ENCODE results near the gene LTK.

DNA sequence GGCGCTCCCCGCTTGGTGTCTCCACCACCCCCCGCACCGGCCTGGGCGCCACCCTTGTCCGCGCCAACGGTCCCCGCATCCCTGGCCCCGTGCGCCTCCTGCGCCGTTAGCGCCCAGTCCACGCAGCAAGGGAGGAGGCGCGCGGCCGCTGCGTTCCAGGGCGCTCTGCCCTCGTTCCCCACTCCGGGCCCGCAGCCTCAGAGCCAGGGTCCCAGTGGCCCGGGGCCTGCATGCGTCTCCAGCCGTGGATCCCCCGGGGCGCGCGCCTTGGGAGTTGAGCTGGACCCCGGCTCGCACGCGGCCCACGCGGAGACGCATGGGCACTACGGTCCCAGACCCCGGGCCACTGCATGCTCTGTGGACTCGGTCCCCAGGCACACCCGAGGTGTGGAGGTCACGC lies 27.3 kb downstream of the LTK start:
- TF ChIP-seq, protein P1, sequence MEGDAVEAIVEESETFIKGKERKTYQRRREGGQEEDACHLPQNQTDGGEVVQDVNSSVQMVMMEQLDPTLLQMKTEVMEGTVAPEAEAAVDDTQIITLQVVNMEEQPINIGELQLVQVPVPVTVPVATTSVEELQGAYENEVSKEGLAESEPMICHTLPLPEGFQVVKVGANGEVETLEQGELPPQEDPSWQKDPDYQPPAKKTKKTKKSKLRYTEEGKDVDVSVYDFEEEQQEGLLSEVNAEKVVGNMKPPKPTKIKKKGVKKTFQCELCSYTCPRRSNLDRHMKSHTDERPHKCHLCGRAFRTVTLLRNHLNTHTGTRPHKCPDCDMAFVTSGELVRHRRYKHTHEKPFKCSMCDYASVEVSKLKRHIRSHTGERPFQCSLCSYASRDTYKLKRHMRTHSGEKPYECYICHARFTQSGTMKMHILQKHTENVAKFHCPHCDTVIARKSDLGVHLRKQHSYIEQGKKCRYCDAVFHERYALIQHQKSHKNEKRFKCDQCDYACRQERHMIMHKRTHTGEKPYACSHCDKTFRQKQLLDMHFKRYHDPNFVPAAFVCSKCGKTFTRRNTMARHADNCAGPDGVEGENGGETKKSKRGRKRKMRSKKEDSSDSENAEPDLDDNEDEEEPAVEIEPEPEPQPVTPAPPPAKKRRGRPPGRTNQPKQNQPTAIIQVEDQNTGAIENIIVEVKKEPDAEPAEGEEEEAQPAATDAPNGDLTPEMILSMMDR (IDR thresholded peaks at IDR 0.05; ENCODE audit: control extremely low read depth in 1 of 3, insufficient read depth in 1 of 3, low read depth in 1 of 3, low read length in 3 of 3): no peak
- TF ChIP-seq NRF1 (IDR thresholded peaks at IDR 0.05; ENCODE audit: low read depth, low read length) (no peak), POLR2A (IDR thresholded peaks at IDR 0.05; ENCODE audit: control extremely low read depth in 1 of 2, low read depth in 2 of 2, low read length in 2 of 2) (no peak), RNF2 (IDR thresholded peaks at IDR 0.05; ENCODE audit: borderline replicate concordance, low read depth, low read length, missing control alignments, poor library complexity, severe bottlenecking) (no peak), BCL11A (IDR thresholded peaks at IDR 0.05; ENCODE audit: low read depth in 2 of 2, low read length in 2 of 2) (no peak)

Measured in H1 (cell line).